Activated CD8-positive, alpha-beta memory T cell treated with anti-CD3 and anti-CD28 coated beads for 4 hours (primary cell): ENCODE measurements around the gene SPINDOC.

Source experiments
- DNase-seq, 2 donors: peaks; one replicate each; pipeline ENCODE4 v3.0.0-alpha.2; 2020; ENCODE audit warnings: low read depth in 2 of 2

SPINDOC gene

DNA sequence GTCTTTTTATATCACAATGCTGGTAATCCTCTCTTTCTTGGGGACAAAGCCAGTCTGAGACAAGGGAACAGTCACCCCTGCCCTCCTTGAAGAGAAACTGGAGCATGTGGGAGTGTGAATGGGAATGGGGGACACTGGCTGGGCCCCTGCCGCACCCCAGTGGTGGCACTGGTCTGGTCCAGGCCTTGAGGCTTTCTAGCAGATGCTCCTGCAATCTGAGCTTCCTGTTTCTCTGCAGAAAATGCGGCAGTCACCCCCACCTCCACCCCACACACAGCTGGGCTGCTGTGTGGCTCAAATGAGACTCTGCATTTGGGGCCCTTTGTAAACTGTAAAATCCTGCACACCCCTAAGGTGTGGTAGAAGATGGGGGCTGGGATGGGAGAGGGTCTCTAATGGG, 19.1 kb downstream of the SPINDOC start:
- no peak for DNase-seq

DNA sequence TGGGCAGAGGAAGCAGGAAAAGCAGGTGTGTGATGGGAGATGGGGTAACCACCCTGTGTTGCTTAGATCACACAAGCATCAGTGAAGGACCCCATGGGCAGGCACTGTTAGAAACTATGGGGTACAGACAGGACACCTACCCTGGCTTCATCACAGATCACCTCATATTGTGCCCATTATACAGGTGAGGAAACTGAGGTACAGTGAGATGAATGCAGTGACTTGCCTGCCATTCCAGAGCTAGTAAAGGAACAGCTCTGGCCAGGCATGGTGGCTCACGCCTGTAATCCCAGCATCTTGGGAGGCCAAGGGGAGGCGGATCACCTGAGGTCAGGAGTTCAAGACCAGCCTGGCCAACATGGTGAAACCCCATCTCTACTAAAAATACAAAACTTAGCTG, 19.8 kb downstream of the SPINDOC start:
- no peak for DNase-seq

DNA sequence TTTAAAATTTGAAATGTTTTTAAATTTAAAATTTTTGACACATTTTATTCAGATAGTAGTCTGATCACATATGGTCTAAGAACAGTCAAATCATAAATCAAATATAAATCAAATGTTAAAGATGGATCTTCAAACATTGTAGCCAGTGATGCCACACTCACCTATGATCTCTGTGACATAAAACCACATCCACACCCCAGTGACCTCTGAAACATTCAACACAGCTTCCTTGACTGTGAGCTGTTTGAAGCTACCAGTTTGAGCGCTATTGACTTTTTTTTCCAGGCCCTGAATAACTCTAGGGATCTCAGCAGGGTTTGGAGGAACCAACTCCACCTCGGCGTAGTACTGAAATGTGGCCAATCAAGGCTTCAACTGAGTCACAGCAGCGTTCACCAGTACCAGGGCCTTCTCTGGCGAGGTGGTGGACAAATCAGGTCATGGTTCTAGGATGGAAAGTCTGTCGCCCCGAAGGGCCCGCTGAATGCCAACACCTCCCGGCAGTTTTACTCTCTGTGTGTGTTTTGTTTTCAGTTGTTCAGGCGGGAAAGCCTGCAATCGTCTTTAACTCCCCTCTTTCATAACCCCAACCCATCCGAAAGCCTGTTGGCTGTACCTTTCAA, 21.4 kb downstream of the SPINDOC start:
- no peak for DNase-seq

DNA sequence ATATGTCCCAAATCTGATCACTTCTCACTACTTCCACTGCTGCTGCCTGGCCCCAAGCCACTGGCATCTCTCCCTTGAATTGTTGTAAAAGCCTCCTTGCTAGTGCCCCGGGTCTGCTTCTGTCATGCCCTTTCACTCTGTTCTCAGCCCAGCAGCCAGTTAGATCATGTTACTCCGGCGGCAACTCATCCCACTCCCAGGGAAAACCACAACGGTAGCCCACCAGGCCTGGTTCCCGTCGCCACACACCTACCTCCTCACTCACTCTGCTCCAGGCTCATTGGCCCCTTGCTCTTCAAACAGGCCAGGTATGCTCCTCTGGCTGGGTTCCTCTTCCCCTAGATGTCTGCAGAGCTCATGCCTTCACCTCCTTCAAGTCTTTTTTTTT, 21.9 kb downstream of the SPINDOC start:
- DNase-seq = no peak

DNA sequence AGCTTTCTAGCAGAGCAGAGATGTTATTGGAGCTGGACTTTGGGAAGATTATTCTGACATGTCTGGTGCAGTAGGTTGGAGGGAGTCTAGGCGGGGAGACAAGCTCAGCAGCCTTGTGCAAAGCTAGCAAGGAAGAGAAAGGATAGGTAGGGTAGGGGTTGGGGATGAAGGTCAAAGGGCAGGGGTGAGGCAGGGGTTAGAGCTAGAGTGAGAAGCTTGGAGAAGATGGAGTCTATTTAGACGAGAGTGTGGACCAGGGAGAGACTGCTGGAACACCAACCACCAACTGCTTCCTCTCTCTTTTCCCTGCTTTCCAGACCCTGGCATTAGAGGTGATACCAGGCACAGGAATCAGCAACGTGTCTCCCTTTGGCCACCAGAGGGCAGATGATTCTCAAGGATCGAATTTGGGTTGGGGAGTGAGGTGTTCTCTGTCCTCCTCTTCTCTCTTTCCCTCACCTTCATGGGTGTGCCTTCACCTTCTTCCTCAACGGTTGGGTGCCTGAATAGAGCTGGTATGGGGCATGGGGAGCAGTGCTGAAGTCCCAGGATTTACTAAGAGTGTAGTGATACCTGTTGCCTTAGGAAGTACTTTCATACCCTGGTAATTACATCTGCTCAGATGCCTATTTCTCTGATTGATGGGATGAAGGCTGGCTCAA, 23.9 kb downstream of the SPINDOC start:
- DNase-seq = peak; percentile 55 to 60

DNA sequence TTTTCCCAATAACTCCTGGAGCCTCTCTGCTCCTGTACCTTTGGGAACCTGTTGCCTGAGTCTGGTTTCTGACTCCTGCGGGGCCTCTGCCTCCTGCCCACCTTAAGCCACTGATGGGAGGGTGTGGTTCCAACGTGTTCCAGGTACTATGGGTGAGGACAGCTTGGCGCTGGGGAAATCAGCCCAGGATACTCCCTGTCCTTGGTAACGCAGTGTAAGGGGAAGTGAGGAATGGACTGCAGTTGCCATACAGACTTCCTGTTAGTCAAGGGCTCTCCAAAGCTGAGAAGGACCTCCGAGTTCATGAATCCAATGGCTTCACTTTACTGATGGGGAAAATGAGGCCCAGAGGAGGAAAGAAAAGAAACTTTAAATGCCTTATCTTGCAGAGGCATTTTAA, 24.5 kb downstream of the SPINDOC start:
- no peak for DNase-seq

DNA sequence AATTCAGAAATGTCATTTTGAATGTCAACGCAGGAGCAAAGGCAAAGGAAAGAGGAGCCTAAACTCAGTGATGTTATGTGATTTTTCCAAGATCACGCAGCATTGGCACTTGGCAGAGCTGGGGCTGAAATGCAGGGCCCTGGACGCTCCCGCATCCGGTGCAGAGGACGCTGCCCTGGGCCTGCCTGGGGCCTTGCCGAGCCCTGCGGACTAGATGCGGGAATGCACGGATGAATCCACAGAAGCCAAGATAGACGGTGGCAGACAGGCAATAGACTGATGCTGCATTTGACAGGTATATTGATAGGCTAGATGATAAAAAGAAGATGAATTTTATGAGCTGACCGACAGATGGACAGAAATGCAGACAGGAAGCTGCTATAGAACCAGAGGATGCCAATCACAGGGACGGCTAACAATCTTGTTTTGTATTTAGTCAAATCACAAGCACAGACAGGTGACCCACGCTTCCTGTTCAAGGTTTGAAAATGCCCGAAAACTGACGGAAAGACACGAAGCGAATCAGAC, 25.0 kb downstream of the SPINDOC start:
- DNase-seq = no peak

DNA sequence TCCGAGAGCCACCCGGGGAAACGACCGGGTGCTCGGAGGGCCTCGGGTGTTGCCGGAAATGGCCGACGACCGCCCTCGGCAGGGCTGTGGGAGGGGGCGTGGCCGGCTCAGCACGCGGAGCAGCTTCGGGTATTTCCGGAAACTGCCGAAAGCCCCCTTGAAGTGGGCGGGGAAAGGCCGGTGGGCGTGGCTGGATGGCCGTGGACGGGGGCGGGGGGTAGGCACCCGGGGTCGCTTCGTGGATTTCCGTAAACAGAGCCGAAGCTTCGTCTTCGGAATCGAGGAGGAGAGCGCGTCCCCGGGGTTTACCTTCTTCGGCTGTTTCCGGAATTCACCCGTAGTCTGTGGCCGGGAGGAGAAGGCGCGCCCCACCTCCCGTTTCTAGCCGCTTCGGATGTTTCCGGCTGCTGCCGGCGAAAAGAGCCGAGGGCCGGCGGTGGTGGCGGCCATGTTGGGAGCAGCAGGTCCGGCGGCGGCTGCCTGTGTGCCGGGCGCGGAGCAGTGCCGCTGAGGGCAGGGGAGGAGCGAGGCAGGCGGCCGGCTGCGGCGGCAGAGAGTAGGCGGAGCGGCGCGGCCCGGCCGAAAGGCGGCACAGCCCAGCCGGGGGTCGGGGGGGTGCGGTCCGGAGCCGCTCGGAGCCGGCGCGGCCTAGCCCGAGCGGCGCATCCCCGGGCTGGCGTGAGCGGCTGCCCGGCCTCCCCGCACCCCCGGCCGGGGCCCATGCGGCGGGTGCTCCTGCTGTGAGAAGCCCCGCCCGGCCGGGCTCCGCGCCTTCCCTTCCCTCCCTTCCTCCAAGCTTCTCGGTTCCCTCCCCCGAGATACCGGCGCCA, 25.6 kb downstream of the SPINDOC start, which contains the start of gene MARK2:
Gene MARK2, plus strand, starts transcription at position 433 of the 830 bp plus-strand sequence. Its CDS starts 397 bp downstream, at position 830.
- DNase-seq = peak; percentile 99 to 100

DNA sequence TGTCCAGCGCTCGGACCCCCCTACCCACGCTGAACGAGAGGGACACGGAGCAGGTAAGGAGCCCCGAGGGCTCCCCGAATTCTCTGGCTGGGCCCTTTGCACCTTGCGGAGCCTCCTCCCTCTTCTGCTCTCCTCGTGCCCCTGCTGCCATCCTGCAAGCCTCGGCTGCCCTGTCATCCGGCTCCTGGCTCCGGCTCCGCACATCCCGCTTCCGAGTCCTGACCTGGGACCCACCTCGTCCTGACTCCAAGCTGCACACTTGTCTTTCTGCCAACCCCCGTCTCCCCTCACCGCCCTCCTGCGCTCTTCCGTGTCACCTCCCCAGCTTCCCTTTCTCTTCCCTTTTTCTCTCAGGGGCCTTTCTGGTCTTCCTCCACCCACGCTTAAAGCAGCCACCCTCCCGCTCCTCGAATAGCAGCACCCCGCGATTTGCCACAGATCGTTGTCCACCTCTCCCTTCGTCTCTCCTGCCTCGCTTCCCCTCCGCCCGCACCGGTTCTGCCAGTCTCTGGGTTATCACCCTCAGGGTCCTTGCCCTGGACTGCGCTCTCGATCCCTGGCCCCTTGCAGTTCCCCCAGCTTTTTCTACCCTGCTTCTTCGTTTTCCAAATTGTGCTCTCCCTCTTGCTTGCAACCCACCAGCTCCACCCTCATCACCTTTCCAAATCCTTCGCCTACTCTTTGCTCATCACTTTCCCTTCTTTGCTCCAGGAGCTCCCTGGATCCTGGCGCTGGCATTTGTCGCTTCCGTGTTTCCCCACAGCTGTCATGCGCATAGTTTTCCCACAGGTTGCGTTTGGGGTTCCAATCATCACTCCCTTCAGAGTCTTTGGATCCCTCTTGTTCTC, 26.5 kb downstream of the SPINDOC start:
- no peak for DNase-seq

DNA sequence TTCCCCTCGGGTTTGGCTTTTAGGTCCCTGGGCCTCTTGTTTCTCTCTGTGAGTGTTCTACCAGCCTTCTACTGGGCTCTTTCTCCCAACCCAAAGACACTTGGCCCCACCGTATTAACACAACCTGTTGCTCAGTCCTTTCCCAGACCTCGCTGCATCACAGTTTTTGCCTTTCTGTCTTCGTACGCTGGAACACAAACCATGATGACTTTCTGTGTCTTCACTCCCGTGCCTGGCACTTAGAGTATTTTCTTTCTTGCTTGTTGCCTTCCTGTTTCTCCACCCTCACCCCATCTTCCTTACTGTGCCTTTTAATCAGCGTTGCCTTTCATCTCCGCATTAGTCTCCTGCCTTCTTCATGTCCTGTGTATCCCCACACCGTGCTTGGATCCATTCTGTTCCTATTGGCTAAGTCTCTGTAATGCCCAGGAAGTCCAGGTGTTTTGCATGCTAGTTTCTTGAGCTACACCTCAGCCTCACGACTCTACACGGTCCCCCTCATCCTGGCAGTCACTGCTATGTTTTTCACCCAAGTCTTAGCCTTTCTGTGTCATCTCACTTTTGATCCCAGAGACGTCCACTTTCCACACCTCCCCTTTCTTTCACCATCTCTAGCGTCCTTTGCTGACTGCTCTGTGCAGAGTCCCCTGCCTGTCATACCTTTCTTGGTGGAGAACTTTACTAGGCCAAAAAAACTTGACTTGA, 27.3 kb downstream of the SPINDOC start:
- no peak for DNase-seq

DNA sequence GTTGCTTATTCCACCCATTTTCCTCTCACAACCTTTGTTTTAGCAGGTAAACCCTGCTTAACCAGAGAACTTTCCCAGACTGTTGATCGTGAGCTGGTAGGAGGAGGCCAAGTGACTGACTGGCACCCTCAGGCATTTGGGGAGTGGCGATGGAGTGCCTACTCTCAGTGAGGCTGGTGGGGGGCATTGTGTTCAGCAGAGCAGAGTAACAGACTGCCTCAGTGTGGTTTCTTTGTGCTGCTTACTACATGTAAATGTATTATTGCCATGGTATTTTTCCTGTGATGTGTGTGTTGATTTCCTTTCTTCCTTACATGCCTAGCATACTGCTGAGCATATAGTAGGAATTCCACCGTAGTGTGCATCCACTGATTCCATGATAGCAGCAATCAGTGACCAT, 28.3 kb downstream of the SPINDOC start:
- no peak for DNase-seq

DNA sequence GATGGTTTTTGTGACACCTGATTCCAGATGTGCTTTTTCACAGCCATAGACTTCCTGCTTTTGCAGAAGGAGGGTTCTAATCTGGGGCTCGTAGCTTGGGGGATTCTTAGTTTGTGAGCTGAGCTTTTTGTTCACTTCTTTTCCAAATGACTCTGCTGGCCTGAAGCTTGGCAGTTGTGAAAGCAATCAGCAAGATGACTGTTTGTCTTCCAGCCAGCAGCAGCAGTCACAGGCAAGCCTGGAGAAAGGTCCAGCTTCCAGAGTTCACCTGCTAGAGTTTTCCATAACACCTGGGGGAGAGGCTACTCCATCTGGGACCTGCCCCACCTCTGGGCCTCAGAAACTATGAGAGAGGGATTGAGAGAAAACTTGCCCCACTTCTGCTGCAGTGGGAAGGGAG, 29.8 kb downstream of the SPINDOC start:
- no peak for DNase-seq

DNA sequence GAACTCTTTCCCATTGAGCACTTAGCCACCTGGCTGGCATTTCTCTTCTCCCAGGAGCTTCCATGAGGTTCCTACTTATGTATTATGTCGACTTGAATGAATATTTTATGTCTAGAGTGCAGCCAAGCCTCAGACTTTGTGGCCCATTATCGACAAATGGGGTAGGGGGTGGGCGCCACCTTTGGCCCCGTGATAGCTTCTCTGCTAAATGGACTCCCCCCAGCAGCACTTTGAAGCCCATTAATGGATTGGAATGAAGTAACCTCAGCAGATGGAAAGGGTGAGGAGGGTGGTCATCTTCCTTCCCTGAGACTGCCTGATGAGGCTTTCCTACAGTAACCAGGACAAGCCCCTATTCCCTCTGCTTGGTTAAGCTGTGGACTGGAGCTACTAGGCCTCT, 31.6 kb downstream of the SPINDOC start:
- DNase-seq = no peak

DNA sequence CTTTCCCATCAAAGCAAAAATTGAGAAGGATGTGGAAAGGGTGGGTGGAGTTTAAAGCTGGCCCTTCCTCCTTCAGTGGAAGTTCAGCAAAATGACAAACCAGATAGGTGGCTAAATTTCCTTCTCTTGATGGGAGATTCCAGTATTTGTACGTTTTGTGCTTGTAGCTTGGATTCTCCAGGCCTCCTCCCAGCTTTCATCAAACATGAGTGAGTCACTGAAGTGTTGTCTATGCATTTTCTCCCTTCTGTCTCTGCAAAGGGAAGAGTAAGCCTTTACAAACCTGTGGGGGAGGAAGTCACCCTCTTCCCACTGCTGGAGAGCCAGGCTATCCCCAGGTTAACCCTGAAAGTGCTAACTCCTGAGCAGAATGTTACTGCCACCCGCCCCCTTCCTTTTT, 32.0 kb downstream of the SPINDOC start:
- DNase-seq = no peak

DNA sequence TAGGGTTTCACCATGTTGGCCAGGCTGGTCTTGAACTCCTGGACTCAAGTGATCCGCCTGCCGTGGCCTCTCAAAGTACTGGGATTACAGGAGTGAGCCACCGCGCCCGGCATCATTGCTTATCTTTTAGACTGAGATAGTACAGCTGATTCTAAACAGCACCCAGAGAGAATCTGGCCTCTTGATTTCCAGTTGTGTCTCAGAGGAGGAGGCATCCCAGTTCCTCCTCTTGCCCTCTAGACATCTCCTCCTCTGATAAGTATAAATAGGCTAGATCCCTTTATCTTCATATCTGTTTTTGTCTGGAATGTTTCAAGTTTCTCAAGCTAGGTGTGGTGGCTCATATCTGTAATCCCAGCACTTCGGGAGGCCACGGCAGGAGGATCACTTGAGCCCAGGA, 32.7 kb downstream of the SPINDOC start:
- no peak for DNase-seq

DNA sequence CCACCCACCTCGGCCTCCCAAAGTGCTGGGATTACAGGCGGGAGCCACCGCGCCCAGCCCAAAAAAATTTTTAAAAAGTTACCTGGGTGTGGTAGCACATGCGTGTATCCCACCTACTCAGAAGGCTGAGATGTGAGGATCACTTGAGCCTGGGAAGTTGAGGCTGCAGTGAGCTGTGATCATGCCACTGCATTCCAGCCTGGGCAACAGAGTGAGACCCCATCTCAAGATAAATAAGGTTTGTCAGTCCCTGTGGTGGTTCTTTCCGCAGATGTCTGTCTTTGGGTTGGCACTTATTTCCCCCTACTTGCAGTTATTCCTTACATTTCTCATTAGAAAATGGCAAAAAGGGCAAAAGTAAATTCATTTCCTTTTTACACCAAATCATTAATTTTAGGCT, 33.6 kb downstream of the SPINDOC start:
- DNase-seq = no peak

DNA sequence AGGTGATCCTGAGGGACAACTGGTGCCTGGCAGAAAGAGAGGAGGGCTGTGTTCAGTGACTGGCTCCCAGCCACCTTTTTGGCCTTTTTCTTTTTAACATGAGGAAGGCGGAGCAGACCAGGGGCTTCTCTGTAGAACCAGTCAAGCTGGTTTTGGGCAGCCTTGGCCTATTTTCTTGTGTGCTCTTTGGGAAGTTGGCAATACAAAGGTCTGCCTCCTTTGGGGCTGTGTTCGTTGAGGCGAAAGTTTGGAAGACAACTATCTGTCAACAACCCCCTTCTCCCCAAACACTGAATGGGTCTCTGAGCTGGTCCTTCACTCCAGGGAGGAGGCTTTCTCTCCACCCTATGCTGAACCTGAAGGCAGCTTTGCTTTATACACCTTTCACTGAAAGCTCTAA, 34.1 kb downstream of the SPINDOC start:
- no peak for DNase-seq

DNA sequence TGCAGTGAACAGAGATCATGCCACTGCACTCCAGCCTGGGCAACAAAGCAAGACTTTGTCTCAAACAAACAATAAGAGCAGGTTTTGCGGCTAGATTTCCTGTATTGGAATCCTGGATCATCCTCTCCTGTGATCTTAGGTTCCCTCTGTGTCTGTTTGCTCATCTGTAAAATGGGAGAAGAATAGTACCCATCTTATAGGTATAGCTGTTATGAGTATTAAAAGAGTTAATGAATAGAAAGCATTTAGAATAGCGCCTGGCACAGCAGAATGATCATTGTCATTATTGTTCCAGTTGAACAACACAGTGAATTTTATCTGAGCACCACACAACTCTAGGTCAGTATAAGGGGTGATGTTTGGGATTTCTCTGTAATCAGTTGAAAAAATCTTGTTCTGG, 36.4 kb downstream of the SPINDOC start:
- DNase-seq = no peak

DNA sequence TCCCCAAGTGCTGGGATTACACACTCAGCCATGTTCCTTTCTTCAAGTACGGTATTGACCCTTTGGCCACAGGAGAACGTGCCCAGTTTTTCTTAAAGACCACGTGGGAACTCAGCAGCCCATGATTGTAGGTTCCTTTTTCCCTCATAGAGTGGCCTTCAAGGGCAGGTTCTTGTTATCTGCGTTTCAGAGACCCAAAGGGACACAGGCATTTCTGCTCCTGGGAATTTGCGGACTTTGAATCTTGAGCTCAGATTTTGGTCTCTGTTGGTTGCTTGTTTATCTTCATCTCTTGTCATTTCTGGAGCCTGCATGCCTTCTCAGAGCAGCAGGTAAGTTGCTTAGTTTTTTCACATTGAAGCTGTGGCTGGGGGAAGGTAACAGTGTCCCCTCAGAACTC, 37.7 kb downstream of the SPINDOC start:
- no peak for DNase-seq

DNA sequence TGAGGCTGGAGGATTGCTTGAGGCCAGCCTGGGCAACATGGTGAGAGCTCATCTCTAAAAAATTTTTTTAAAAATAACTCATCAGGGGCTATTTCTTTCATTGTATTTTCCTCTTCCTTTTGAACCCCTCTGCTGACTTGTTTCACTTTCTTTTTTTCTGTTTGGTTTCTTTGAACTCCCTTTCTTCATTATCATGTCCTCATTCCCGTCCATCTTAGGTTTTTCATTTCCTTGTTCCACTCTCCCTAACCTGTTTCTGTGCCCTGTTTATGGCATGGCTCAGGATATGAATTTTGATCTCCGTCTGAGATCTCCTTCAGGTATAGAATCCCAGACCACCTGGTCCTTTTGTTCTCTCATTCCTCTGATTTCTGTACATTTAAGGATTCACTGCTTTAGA, 38.1 kb downstream of the SPINDOC start:
- no peak for DNase-seq

DNA sequence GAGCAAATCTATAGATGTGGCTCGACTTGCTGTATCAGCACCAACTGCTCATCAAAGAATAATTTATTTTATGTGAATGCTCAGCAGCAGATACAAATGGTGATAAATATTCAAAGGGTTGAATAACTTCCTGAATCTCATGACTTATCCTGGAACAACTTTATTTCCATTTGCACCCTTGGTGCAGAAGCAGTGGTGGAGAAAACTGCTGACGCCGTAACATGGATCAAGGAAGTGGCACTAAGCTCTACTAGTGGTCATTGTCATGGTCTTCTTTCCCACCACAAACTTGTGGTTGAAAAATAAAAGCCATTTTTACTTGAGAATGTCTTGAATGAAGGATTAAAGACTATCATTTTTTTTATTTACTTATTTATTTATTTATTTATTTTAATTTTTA, 40.2 kb downstream of the SPINDOC start:
- DNase-seq = no peak
